Measurements from ENCODE around the gene RBM26. TPM values are rescaled to one million over a fixed set of nuclear protein-coding genes. Genes with fewer than 3 reads are reported as not detected.

The RBM26 gene
- total RNA-seq, 1 donor from 2014 or later = 28.8 TPM

- no peak for DNase-seq (ENCODE audit: low spot score)
- intact Hi-C loops (cut with DNase I) = loop anchor here (2.0 kb wide), 1 partner anchor 119 kb away; no protein-coding TSS in a partner anchor
Measured at GRCh38 chr13:79423801-79424642, 18.0 kb upstream of the RBM26 start.

GRCh38 chr13:79423340-79423739, 17.3 kb upstream of the RBM26 start:
- no peak for DNase-seq (ENCODE audit: low spot score)
- intact Hi-C loops (cut with DNase I) = loop anchor here (2.0 kb wide), 1 partner anchor 119 kb away; no protein-coding TSS in a partner anchor

GRCh38 chr13:79419365-79419764, 13.3 kb upstream of the RBM26 start:
- DNase-seq (ENCODE audit: low spot score) = no peak
- intact Hi-C loops (cut with DNase I) = no loop called here

GRCh38 chr13:79417741-79418140, 11.7 kb upstream of the RBM26 start:
- DNase-seq (ENCODE audit: low spot score) = no peak
- intact Hi-C loops (cut with DNase I) = no loop called here

GRCh38 chr13:79413521-79413920, 7.5 kb upstream of the RBM26 start:
- intact Hi-C loops (cut with DNase I) = no loop called here
- no peak for DNase-seq (ENCODE audit: low spot score)

- intact Hi-C loops (cut with DNase I) = loop anchor here (5.0 kb wide), 1 partner anchor 72 kb away; the partner anchor contains the start of gene NDFIP2
- no peak for DNase-seq (ENCODE audit: low spot score)
Measured at GRCh38 chr13:79409828-79410227, 3.8 kb upstream of the RBM26 start.

GRCh38 chr13:79407349-79407979, 1.4 kb upstream of the RBM26 start:
- DNase-seq (ENCODE audit: low spot score) = no peak
- intact Hi-C loops (cut with DNase I) = loop anchor here (5.0 kb wide), 1 partner anchor 75 kb away; the partner anchor contains the start of gene NDFIP2

- intact Hi-C loops (cut with DNase I) = loop anchor here (5.0 kb wide), 1 partner anchor 76 kb away; the partner anchor contains the start of gene NDFIP2
Measured at GRCh38 chr13:79406597-79406908, 498 bp upstream of the RBM26 start.

GRCh38 chr13:79405501-79405830, 589 bp downstream of the RBM26 start:
- intact Hi-C loops (cut with DNase I) = loop anchor here (5.0 kb wide), 1 partner anchor 77 kb away; the partner anchor contains the start of gene NDFIP2

More at GRCh38 chr13:79406597-79406908, 498 bp upstream of the RBM26 start:
- DNase-seq (ENCODE audit: low spot score) = no peak

GRCh38 chr13:79404985-79405384, 1.1 kb downstream of the RBM26 start:
- intact Hi-C loops (cut with DNase I) = loop anchor here (5.0 kb wide), 1 partner anchor 77 kb away; the partner anchor contains the start of gene NDFIP2

More at GRCh38 chr13:79405501-79405830, 589 bp downstream of the RBM26 start:
- DNase-seq (ENCODE audit: low spot score) = no peak

GRCh38 chr13:79404361-79404760, 1.7 kb downstream of the RBM26 start:
- no peak for DNase-seq (ENCODE audit: low spot score)
- intact Hi-C loops (cut with DNase I) = no loop called here

More at GRCh38 chr13:79404985-79405384, 1.1 kb downstream of the RBM26 start:
- DNase-seq (ENCODE audit: low spot score) = no peak

GRCh38 chr13:79403113-79403512, 2.9 kb downstream of the RBM26 start:
- intact Hi-C loops (cut with DNase I) = no loop called here
- no peak for DNase-seq (ENCODE audit: low spot score)

- intact Hi-C loops (cut with DNase I) = no loop called here
- no peak for DNase-seq (ENCODE audit: low spot score)
Measured at GRCh38 chr13:79402679-79403078, 3.4 kb downstream of the RBM26 start.

GRCh38 chr13:79402074-79402635, 3.9 kb downstream of the RBM26 start:
- intact Hi-C loops (cut with DNase I) = no loop called here
- DNase-seq (ENCODE audit: low spot score) = no peak

- DNase-seq (ENCODE audit: low spot score) = no peak
- intact Hi-C loops (cut with DNase I) = no loop called here
Measured at GRCh38 chr13:79401259-79402070, 4.6 kb downstream of the RBM26 start.

- DNase-seq (ENCODE audit: low spot score) = no peak
- intact Hi-C loops (cut with DNase I) = no loop called here
Measured at GRCh38 chr13:79398915-79399314, 7.1 kb downstream of the RBM26 start.

- intact Hi-C loops (cut with DNase I) = no loop called here
- no peak for DNase-seq (ENCODE audit: low spot score)
Measured at GRCh38 chr13:79398127-79398526, 7.9 kb downstream of the RBM26 start.

GRCh38 chr13:79395881-79396280, 10.2 kb downstream of the RBM26 start:
- intact Hi-C loops (cut with DNase I) = no loop called here

GRCh38 chr13:79393564-79394249, 12.3 kb downstream of the RBM26 start:
- no peak for DNase-seq (ENCODE audit: low spot score)
- intact Hi-C loops (cut with DNase I) = no loop called here

More at GRCh38 chr13:79395881-79396280, 10.2 kb downstream of the RBM26 start:
- no peak for DNase-seq (ENCODE audit: low spot score)

Data from cardiac septum (tissue), 1 donor.